Endothelial cell (in vitro differentiated cells): ENCODE data around the gene APLN. TPM values are rescaled to one million over a fixed set of nuclear protein-coding genes. Genes with fewer than 3 reads are reported as not detected.

Source experiments
- DNase-seq: peaks from one replicate; pipeline ENCODE4 v3.0.0; 2021; ENCODE audit warnings: low spot score
- H3K27ac Mint-ChIP-seq: one replicate; pipeline ENCODE4 v1.8.0; 2021; ENCODE audit warnings: mixed read lengths, inconsistent platforms; ENCODE audit not compliant: unreplicated experiment
- H3K27me3 Mint-ChIP-seq: one replicate; pipeline ENCODE4 v1.8.0; 2021; ENCODE audit warnings: mild to moderate bottlenecking, moderate library complexity, mixed read lengths, inconsistent platforms; ENCODE audit not compliant: unreplicated experiment
- H3K36me3 Mint-ChIP-seq: one replicate; pipeline ENCODE4 v1.8.0; 2021; ENCODE audit warnings: mild to moderate bottlenecking, low read depth, mixed read lengths, inconsistent platforms; ENCODE audit not compliant: unreplicated experiment
- H3K4me1 Mint-ChIP-seq: one replicate; pipeline ENCODE4 v1.8.0; 2021; ENCODE audit warnings: mild to moderate bottlenecking, mixed read lengths, inconsistent platforms; ENCODE audit not compliant: unreplicated experiment
- H3K4me3 Mint-ChIP-seq: one replicate; pipeline ENCODE4 v1.8.0; 2021; ENCODE audit warnings: mild to moderate bottlenecking, mixed read lengths, inconsistent platforms; ENCODE audit not compliant: unreplicated experiment
- H3K9me3 Mint-ChIP-seq: one replicate; pipeline ENCODE4 v1.8.0; 2021; ENCODE audit warnings: mixed read lengths, inconsistent platforms; ENCODE audit not compliant: unreplicated experiment
- total RNA-seq: library from RNA; stranded (reverse); fragmentation: NEBNext Ultra II Directional; extraction: Animal tissue kit (Norgen Biotek cat#: 25700); gene quantifications from one replicate; pipeline ENCODE4 v1.2.1, GENCODE V29; 2021; ENCODE audit not compliant: unreplicated experiment
- TF ChIP-seq, protein P1 (sequence below): fragments of 200-600 bp; sonication (generic); IDR thresholded peaks from one replicate; pipeline ENCODE4 v1.5.0; 2021; ENCODE audit warnings: antibody characterized with exemption; ENCODE audit not compliant: unreplicated experiment

The APLN gene
- total RNA-seq, 1 donor from 2014 or later: 3.5 TPM

- Mint-ChIP-seq H3K36me3 (peaks cover 3% of the 10 kb centered on the region), H3K4me3 (no peak overlapping the region), H3K27me3 (peaks cover 3% of the 10 kb centered on the region), H3K27ac (peak overlapping the region; percentile 78), H3K9me3 (peaks cover 4% of the 10 kb centered on the region), H3K4me1 (peaks cover 32% of the 10 kb centered on the region)
- TF ChIP-seq, protein P1, sequence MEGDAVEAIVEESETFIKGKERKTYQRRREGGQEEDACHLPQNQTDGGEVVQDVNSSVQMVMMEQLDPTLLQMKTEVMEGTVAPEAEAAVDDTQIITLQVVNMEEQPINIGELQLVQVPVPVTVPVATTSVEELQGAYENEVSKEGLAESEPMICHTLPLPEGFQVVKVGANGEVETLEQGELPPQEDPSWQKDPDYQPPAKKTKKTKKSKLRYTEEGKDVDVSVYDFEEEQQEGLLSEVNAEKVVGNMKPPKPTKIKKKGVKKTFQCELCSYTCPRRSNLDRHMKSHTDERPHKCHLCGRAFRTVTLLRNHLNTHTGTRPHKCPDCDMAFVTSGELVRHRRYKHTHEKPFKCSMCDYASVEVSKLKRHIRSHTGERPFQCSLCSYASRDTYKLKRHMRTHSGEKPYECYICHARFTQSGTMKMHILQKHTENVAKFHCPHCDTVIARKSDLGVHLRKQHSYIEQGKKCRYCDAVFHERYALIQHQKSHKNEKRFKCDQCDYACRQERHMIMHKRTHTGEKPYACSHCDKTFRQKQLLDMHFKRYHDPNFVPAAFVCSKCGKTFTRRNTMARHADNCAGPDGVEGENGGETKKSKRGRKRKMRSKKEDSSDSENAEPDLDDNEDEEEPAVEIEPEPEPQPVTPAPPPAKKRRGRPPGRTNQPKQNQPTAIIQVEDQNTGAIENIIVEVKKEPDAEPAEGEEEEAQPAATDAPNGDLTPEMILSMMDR: no peak
- no peak for DNase-seq
Observed at GRCh38 chrX:129663171-129663570, 8.4 kb upstream of the APLN start.

- DNase-seq: no peak
- Mint-ChIP-seq H3K36me3 (no peaks in the 10 kb centered on the region), H3K27ac (no peak overlapping the region), H3K9me3 (no peaks in the 10 kb centered on the region), H3K27me3 (peaks cover 3% of the 10 kb centered on the region), H3K4me1 (peaks cover 31% of the 10 kb centered on the region), H3K4me3 (no peak overlapping the region)
- TF ChIP-seq, protein P1: no peak
Observed at GRCh38 chrX:129661369-129661768, 6.6 kb upstream of the APLN start.

DNA sequence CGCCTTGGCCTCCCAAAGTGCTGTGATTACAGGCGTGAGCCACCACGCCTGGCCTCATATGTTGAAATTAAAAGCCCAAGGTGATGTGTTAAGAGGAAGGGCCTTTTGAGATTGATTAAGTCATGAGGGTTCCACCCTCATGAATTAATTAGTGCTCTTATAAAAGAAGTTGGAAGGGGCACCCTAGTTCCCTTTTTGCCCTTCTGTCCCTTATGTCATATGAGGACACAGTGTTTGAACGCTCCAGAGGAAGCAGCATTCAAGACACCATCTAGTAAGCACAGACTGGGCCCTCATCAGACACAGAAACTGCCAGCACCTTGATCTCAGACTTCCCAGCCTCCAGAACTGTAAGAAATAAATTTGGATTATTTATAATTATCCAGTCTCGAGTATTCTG, 5.1 kb upstream of the APLN start:
- Mint-ChIP-seq H3K9me3 (no peaks in the 10 kb centered on the region), H3K4me1 (peaks cover 22% of the 10 kb centered on the region), H3K4me3 (no peak overlapping the region), H3K27ac (no peak overlapping the region), H3K27me3 (peaks cover 5% of the 10 kb centered on the region), H3K36me3 (no peaks in the 10 kb centered on the region)
- TF ChIP-seq, protein P1: no peak
- DNase-seq: no peak

DNA sequence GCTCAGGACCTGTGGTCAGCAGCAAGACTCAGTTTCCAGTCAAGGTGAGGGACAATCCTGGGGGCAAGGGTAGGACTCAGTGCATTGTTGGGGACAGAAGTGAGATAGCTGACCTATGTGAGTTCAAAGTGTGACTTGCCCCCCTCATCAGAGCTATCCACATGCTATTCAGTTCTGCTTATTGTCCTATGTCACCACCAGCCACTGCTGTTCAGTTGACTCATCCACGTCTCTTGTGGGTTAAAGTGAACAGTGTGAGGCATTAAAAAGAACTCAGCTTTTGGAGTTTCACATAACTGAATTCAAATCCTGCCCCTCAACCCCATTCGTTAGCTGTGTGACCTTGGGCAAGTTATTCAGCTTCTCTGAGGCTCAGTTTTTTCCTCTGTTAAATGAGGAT, 4.4 kb upstream of the APLN start:
- no peak overlapping the region for H3K27ac Mint-ChIP-seq

DNA sequence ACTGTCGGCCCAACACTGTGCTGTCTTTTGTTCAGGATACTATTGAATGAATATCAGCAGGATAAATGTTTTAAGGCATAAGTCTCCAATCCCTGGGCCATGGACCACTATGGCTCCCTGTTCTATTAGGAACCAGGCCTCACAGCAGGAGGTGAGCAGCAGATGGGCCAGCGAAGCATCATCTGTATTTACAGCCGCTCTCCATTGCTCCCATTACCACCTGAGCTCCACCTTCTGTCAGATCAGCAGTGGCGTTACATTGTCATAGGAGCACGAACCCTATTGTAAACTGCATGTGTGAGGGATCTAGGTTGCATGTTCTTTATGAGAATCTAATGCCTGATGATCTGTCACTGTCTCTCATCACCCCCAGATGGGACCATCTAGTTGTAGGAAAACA, 3.7 kb upstream of the APLN start:
- Mint-ChIP-seq H3K36me3 (no peaks in the 10 kb centered on the region), H3K4me3 (no peak overlapping the region), H3K27ac (no peak overlapping the region), H3K4me1 (peaks cover 15% of the 10 kb centered on the region), H3K9me3 (no peaks in the 10 kb centered on the region), H3K27me3 (peaks cover 7% of the 10 kb centered on the region)
- TF ChIP-seq, protein P1: no peak
- no peak for DNase-seq

More for the DNA sequence above, 4.4 kb upstream of the APLN start:
- H3K4me3 Mint-ChIP-seq: no peak overlapping the region
- no peak for DNase-seq
- H3K36me3 Mint-ChIP-seq: no peaks in the 10 kb centered on the region
- TF ChIP-seq, protein P1: no peak
- peaks cover 5% of the 10 kb centered on the region for H3K27me3 Mint-ChIP-seq
- no peaks in the 10 kb centered on the region for H3K9me3 Mint-ChIP-seq
- peaks cover 18% of the 10 kb centered on the region for H3K4me1 Mint-ChIP-seq
